Gastroesophageal sphincter (tissue), 4 donors: ENCODE results near the gene FAM228B. TPM values are rescaled to one million over a fixed set of nuclear protein-coding genes. Genes with fewer than 3 reads are reported as not detected.
"Not testable (repeated sequence)": the region's sequence is repeated elsewhere in the genome, so short reads cannot be mapped to it uniquely, and the experiment has no call there.

Source experiments
- ATAC-seq: fragments of 150-250 bp; one replicate; pipeline ENCODE4 v1.9.1; 2016; ENCODE audit warnings: mild to moderate bottlenecking, moderate library complexity
- H3K27ac ChIP-seq, 4 donors: fragments of 200-600 bp; sonication (generic) in 3 of 4; 1 replicate in 3 of 4; 2 replicates in 1 of 4; pipeline ENCODE4 v1.5.1; 2016 to 2019
- H3K27me3 ChIP-seq: fragments of 200-600 bp; sonication (generic); one replicate; pipeline ENCODE4 v1.5.1; 2019
- H3K36me3 ChIP-seq, 2 donors: fragments of 200-600 bp; sonication (generic); one replicate each; pipeline ENCODE4 v1.5.1; 2019; ENCODE audit warnings: control low read depth in 1 of 2
- H3K4me1 ChIP-seq, 3 donors: fragments of 200-600 bp; sonication (generic); 1 replicate in 2 of 3; 2 replicates in 1 of 3; pipeline ENCODE4 v1.5.1; 2016 to 2019; ENCODE audit warnings: control low read depth in 2 of 3
- H3K4me3 ChIP-seq, 2 donors: fragments of 200-600 bp; sonication (generic); one replicate each; pipeline ENCODE4 v1.5.1; 2019; ENCODE audit warnings: mild to moderate bottlenecking in 1 of 2, moderate library complexity in 1 of 2
- H3K9me3 ChIP-seq, 3 donors: fragments of 200-600 bp; sonication (generic); one replicate each; pipeline ENCODE4 v1.5.1; 2017 to 2019; ENCODE audit warnings: control low read depth in 2 of 3
- EP300 ChIP-seq: sonication (generic); formaldehyde crosslinking; IDR thresholded peaks from one replicate; pipeline ENCODE4 v1.6.1; 2017; ENCODE audit warnings: antibody characterized with exemption, mild to moderate bottlenecking
- POLR2A ChIP-seq, 2 donors: fragments of 450-650 bp; IDR thresholded peaks; one replicate each; pipeline ENCODE4 v1.6.1; 2017; ENCODE audit warnings: antibody characterized with exemption in 2 of 2, mild to moderate bottlenecking in 2 of 2, moderate library complexity in 1 of 2
- POLR2AphosphoS5 ChIP-seq: sonication (generic); formaldehyde crosslinking; IDR thresholded peaks from one replicate; pipeline ENCODE4 v1.6.1; 2017; ENCODE audit warnings: antibody characterized with exemption
- WGBS, 2 donors: methylation state at CpG; one replicate each; pipeline ENCODE4 v1.1.5; 2018; ENCODE audit warnings: low coverage in 1 of 2; 5-methylcytosine and 5-hydroxymethylcytosine counted together
- total RNA-seq, 4 donors: library from RNA; depleted of rRNA; stranded (reverse); fragments of >200 nt; gene quantifications; one replicate each; pipeline ENCODE4 v1.1.0, GENCODE V29; 2016
- TF ChIP-seq, protein P1 (sequence below), 4 experiments: fragments of 200-600 bp in 2 of 4; fragments of 450-650 bp in 2 of 4; sonication (generic) in 1 of 4; IDR thresholded peaks; one replicate each; pipeline ENCODE4 v1.5.1; 2017 to 2019; ENCODE audit warnings: antibody characterized with exemption in 4 of 4, mild to moderate bottlenecking in 2 of 4, moderate library complexity in 2 of 4

FAM228B gene
- total RNA-seq, 4 donors from 2014 or later: 24.0 to 45.5 (median 30.9) TPM

DNA sequence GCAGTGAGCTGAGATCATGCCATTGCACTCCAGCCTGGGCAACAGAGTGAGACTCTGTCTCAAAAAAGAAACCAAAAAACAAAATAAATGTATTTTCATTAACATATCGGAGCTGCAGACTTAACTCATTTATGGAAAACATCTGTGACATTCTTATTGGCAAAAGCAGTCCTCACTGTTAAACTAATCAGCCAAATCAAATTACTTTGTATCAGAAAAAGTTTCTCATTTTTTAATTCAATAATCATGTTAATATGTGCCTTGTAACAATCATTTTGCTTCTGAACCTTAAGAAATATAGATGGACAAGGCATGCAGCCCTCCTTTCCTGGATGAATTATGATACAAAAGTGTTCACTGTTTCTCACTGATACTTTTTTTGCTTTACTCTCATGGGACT, 20.6 kb upstream of the FAM228B start:
- Histone ChIP-seq H3K4me1 (peaks cover 0 to 9% (median 0%) of the 10 kb centered on the region in 3 donors), H3K36me3 (peaks cover 0 to 29% of the 10 kb centered on the region in 2 donors), H3K9me3 (no peaks in the 10 kb centered on the region), H3K4me3 (no peak overlapping the region), H3K27me3 (no peaks in the 10 kb centered on the region), H3K27ac (no peak overlapping the region)
- TF ChIP-seq EP300 (no peak), POLR2AphosphoS5 (no peak), POLR2A (IDR thresholded peaks at IDR 0.05) (no peak)
- TF ChIP-seq, protein P1, sequence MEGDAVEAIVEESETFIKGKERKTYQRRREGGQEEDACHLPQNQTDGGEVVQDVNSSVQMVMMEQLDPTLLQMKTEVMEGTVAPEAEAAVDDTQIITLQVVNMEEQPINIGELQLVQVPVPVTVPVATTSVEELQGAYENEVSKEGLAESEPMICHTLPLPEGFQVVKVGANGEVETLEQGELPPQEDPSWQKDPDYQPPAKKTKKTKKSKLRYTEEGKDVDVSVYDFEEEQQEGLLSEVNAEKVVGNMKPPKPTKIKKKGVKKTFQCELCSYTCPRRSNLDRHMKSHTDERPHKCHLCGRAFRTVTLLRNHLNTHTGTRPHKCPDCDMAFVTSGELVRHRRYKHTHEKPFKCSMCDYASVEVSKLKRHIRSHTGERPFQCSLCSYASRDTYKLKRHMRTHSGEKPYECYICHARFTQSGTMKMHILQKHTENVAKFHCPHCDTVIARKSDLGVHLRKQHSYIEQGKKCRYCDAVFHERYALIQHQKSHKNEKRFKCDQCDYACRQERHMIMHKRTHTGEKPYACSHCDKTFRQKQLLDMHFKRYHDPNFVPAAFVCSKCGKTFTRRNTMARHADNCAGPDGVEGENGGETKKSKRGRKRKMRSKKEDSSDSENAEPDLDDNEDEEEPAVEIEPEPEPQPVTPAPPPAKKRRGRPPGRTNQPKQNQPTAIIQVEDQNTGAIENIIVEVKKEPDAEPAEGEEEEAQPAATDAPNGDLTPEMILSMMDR (IDR thresholded peaks at IDR 0.05): no peak
- no peak for ATAC-seq
- 56 to 81% methylated on average over 1 of the region's 1 CpG for WGBS, 2 donors

DNA sequence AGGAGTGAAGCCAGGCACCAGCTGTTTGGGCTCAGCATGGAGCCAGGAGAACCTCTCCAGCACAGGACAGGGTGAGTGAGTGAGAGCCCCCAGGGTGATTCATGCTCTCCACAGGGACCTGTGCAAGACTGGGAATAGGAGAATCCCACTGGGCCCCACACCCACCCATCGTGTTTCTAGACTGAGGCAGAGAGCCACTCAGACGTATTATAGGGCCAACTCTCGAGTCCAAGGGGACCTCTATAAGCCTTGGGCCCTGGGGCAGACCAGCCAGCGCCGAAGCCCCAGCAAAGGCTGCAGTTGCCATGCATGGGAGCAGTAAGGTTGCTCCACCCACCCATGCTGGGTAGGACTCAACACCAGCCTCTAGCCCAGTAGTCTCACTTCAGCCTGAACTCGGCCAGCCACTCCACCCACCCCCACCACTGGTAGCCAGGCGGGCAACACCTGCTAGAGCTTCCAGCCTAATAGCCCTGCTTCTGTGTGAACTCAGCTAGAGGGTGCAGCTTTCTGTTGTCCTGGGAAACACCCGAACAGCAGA, 19.1 kb upstream of the FAM228B start:
- 80% methylated on average over 1 of the region's 8 CpGs; no CpG with 5 or more reads in 1 of the 2 donors for WGBS, 2 donors
- H3K27ac ChIP-seq: no peak overlapping the region
- H3K4me3 ChIP-seq: no peak overlapping the region
- no peaks in the 10 kb centered on the region for H3K9me3 ChIP-seq
- no peaks in the 10 kb centered on the region for H3K27me3 ChIP-seq
- H3K4me1 ChIP-seq: peaks cover 0 to 9% (median 0%) of the 10 kb centered on the region in 3 donors
- ATAC-seq: no peak
- TF ChIP-seq EP300 (no peak), POLR2AphosphoS5 (no peak), POLR2A (IDR thresholded peaks at IDR 0.05) (no peak)
- TF ChIP-seq, protein P1 (IDR thresholded peaks at IDR 0.05): no peak
- H3K36me3 ChIP-seq: peaks cover 0 to 29% of the 10 kb centered on the region in 2 donors

DNA sequence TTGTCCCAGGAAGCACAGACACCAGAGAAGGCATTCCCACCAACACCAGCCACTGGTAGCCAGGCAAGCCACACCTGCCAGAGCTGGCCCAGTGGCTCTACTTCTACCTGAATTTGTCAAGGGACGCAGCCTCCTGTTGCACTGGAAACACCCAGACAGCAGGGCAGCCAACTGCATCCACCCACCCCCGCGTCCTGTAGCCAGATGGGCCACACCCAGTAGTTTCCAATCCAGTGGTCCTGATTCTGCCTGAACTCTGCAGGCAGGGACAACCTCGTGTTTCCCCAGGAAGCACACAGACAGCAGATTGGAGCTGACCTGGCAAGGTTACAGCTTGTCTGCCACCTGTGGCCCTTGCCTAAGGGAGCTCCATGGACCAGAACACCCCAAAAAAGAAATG, 18.4 kb upstream of the FAM228B start:
- peaks cover 0 to 29% of the 10 kb centered on the region in 2 donors for H3K36me3 ChIP-seq
- no peak for TF ChIP-seq EP300
- no peak for TF ChIP-seq POLR2AphosphoS5
- no CpG with 5 or more reads among the region's 4 CpGs for WGBS, 2 donors
- no peak for ATAC-seq
- peaks cover 0 to 9% (median 0%) of the 10 kb centered on the region in 3 donors for H3K4me1 ChIP-seq
- H3K4me3 ChIP-seq: no peak overlapping the region
- no peak overlapping the region for H3K27ac ChIP-seq
- H3K9me3 ChIP-seq: no peaks in the 10 kb centered on the region
- no peaks in the 10 kb centered on the region for H3K27me3 ChIP-seq

DNA sequence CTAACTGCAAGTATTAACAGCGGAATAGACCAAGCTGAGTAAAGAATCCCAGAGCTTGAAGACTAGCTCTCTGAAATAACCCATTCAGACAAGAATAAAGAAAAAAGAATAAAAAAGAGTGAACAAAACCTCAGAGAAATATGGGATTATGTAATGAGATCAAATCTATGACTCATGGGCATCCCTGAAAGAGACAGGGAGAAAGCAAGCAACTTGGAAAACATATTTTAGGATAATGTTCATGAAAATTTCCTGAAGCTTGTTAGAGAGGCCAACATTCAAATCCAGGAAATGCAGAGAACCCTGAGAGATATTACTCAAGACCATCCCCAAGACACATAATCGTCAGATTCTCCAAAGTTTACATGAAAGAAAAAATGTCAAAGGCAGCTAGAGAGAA, 17.5 kb upstream of the FAM228B start:
- no peak for ATAC-seq
- Histone ChIP-seq H3K27me3 (no peaks in the 10 kb centered on the region), H3K4me3 (no peak overlapping the region), H3K36me3 (peaks cover 0 to 29% of the 10 kb centered on the region in 2 donors), H3K9me3 (no peaks in the 10 kb centered on the region), H3K4me1 (peaks cover 0 to 9% (median 0%) of the 10 kb centered on the region in 3 donors), H3K27ac (no peak overlapping the region)
- no peak for TF ChIP-seq EP300
- TF ChIP-seq POLR2A (IDR thresholded peaks at IDR 0.05): no peak
- no peak for TF ChIP-seq POLR2AphosphoS5
- WGBS, 2 donors: 43 to 46% methylated on average over 2 of the region's 2 CpGs

DNA sequence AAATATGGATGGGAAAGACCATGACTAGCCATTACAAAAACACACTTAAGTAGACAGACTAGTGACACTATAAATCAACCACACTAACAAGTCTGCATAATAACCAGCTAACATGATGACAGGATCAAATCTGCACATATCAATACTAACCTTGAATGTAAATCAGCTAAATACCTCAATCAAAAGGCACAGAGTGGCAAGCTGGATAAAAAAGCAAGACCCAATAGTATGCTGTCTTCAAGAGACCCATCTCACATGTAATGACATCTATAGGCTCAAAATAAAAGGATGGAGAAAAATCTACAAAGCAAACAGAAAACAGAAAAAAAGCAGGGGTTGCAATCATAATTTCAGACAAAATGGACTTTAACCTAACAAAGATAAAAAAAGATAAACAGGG, 16.5 kb upstream of the FAM228B start:
- H3K9me3 ChIP-seq: no peaks in the 10 kb centered on the region
- TF ChIP-seq POLR2AphosphoS5 (no peak), EP300 (no peak), POLR2A (IDR thresholded peaks at IDR 0.05) (no peak)
- TF ChIP-seq, protein P1 (IDR thresholded peaks at IDR 0.05): no peak
- peaks cover 0 to 29% of the 10 kb centered on the region in 2 donors for H3K36me3 ChIP-seq
- no peaks in the 10 kb centered on the region for H3K27me3 ChIP-seq
- peaks cover 0 to 9% (median 0%) of the 10 kb centered on the region in 3 donors for H3K4me1 ChIP-seq
- no peak for ATAC-seq
- no peak overlapping the region for H3K27ac ChIP-seq
- no peak overlapping the region for H3K4me3 ChIP-seq

DNA sequence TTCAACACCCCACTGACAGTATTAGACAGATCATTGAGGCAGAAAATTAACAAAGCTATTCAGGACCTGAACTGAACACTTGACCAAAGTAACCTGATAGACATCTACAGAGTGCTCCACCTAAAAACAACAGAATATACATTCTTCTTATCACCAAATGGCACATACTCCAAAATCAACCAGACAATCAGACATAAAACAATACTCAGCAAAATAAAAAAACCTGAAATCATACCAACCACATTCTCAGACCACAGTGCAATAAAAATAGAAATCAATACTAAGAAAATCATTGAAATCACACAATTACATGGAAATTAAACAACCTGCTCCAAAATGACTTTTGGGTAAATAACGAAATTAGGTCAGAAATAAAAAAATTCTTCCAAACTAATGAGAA, 15.9 kb upstream of the FAM228B start:
- Histone ChIP-seq H3K4me1 (peaks cover 0 to 9% (median 0%) of the 10 kb centered on the region in 3 donors), H3K27me3 (no peaks in the 10 kb centered on the region), H3K4me3 (no peak overlapping the region), H3K27ac (no peak overlapping the region), H3K36me3 (peaks cover 0 to 28% of the 10 kb centered on the region in 2 donors), H3K9me3 (no peaks in the 10 kb centered on the region)
- 88 to 100% methylated on average over 1 of the region's 1 CpG for WGBS, 2 donors
- no peak for ATAC-seq
- TF ChIP-seq, protein P1 (IDR thresholded peaks at IDR 0.05): no peak
- TF ChIP-seq EP300 (no peak), POLR2A (IDR thresholded peaks at IDR 0.05) (no peak), POLR2AphosphoS5 (no peak)

DNA sequence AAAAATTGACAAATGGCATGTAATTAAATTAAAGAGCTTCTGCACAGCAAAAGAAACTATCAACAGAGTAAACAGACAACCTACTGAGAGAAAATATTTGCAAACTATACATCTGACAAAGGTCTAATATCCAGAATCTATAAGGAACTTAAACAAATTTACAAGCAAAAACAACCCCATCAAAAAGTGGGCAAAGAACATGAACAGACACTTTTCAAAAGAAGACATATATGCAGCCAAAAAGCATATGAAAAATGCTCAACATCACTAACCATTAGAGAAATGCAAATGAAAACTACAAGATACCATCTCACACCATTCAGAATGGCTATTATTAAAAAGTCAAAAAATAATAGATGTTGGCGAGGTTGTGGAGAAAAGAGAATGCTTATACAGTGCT, 13.8 kb upstream of the FAM228B start:
- H3K4me1 ChIP-seq, H3K9me3 ChIP-seq, ATAC-seq, H3K27ac ChIP-seq, H3K27me3 ChIP-seq, H3K4me3 ChIP-seq: not testable (repeated sequence)
- 92 to 100% methylated on average over 1 of the region's 1 CpG for WGBS, 2 donors
- peaks cover 0 to 20% of the 10 kb centered on the region in 2 donors for H3K36me3 ChIP-seq
